Natural killer cell (primary cell): ENCODE data around the gene RTL5. TPM values are rescaled to one million over a fixed set of nuclear protein-coding genes. Genes with fewer than 3 reads are reported as not detected.

ENCODE experiments used
- ATAC-seq, 3 donors: fragments of 150-1000 bp in 2 of 3; fragments of 200-7000 bp in 1 of 3; cut with Tn5 transposase; 1 replicate in 1 of 3; 2 replicates in 2 of 3; pipeline ENCODE4 v1.10.0; 2021; ENCODE audit warnings: mild to moderate bottlenecking in 2 of 3, moderate library complexity in 2 of 3
- DNase-seq, 2 donors: peaks; one replicate each; pipeline versions ENCODE4 v3.0.0 to v3.0.0-alpha.2; 2013 to 2021; ENCODE audit warnings: mixed read lengths in 1 of 2
- H3K27ac ChIP-seq: one replicate; pipeline ENCODE4 v1.5.1; 2013; ENCODE audit warnings: mild to moderate bottlenecking, low read length
- H3K27me3 ChIP-seq: one replicate; pipeline ENCODE4 v1.6.1; 2013; ENCODE audit warnings: low read length; ENCODE audit not compliant: control insufficient read depth, insufficient read depth
- H3K36me3 ChIP-seq: one replicate; pipeline ENCODE4 v1.6.1; 2013; ENCODE audit warnings: low read length; ENCODE audit not compliant: control insufficient read depth, insufficient read depth
- H3K4me1 ChIP-seq: one replicate; pipeline ENCODE4 v1.6.1; 2013; ENCODE audit warnings: low read length; ENCODE audit not compliant: control insufficient read depth, insufficient read depth
- H3K4me3 ChIP-seq: one replicate; pipeline ENCODE4 v1.5.1; 2013; ENCODE audit warnings: low read length
- H3K9me3 ChIP-seq: one replicate; pipeline ENCODE4 v1.6.1; 2013; ENCODE audit warnings: low read length; ENCODE audit not compliant: control insufficient read depth, insufficient read depth
- H3K27ac Mint-ChIP-seq, 2 donors: one replicate each; pipeline ENCODE4 v1.8.0; 2022; ENCODE audit warnings: mild to moderate bottlenecking in 2 of 2, mixed read lengths in 2 of 2, moderate library complexity in 1 of 2
- H3K27me3 Mint-ChIP-seq, 2 donors: one replicate each; pipeline ENCODE4 v1.8.0; 2022; ENCODE audit warnings: low read depth in 2 of 2, mixed read lengths in 2 of 2
- H3K36me3 Mint-ChIP-seq: one replicate; pipeline ENCODE4 v1.8.0; 2022; ENCODE audit warnings: mixed read lengths
- H3K4me1 Mint-ChIP-seq, 2 donors: one replicate each; pipeline ENCODE4 v1.8.0; 2022; ENCODE audit warnings: mixed read lengths in 2 of 2
- H3K4me3 Mint-ChIP-seq: one replicate; pipeline ENCODE4 v1.8.0; 2022; ENCODE audit warnings: mild to moderate bottlenecking, moderate library complexity, mixed read lengths
- H3K9me3 Mint-ChIP-seq, 2 donors: one replicate each; pipeline ENCODE4 v1.8.0; 2022; ENCODE audit warnings: mixed read lengths in 2 of 2
- CTCF ChIP-seq: fragments of 200-600 bp; IDR thresholded peaks from one replicate; pipeline ENCODE4 v1.8.0; 2022; ENCODE audit warnings: antibody characterized with exemption
- WGBS: methylation state at CpG from one replicate; pipeline ENCODE4 v1.1.7; 2013; ENCODE audit warnings: missing lambda C conversion rate; ENCODE audit not compliant: insufficient coverage; 5-methylcytosine and 5-hydroxymethylcytosine counted together
- intact Hi-C: fragments of 100-400 bp; cut with micrococcal nuclease; formaldehyde crosslinking; loops from one replicate; pipeline ENCODE4 v1.14.2; 2022
- total RNA-seq, 4 donors: library from RNA; stranded (reverse); fragments of 120-200 nt in 1 of 4; gene quantifications; one replicate each; pipeline versions ENCODE4 v1.2.3 to v1.2.4, GENCODE V29; 2013 to 2022

The RTL5 gene
- total RNA-seq, 3 donors from 2014 or later (not counting 1 experiment from before 2014, with no cell fraction given), result 1.3 to 1.8 (median 1.7) TPM

- peaks cover 2 to 16% of the 10 kb centered on the region in 2 donors for H3K27me3 Mint-ChIP-seq
- no peak for DNase-seq
- no peaks in the 10 kb centered on the region for H3K36me3 Mint-ChIP-seq
- H3K36me3 ChIP-seq, result no peaks in the 10 kb centered on the region
- no peak for ATAC-seq
- H3K27ac Mint-ChIP-seq, result peak overlapping the region; percentile 89 to 90
- peaks cover 52% of the 10 kb centered on the region for H3K4me1 ChIP-seq
- no peaks in the 10 kb centered on the region for H3K9me3 ChIP-seq
- H3K27ac ChIP-seq, result peak overlapping the region; percentile 85
- no peak overlapping the region for H3K4me3 ChIP-seq
- no peaks in the 10 kb centered on the region for H3K9me3 Mint-ChIP-seq
- H3K4me1 Mint-ChIP-seq, result peaks cover 70% of the 10 kb centered on the region in 2 donors
- H3K27me3 ChIP-seq, result no peaks in the 10 kb centered on the region
- TF ChIP-seq CTCF, result no peak
- H3K4me3 Mint-ChIP-seq, result peak overlapping the region; percentile 79
- intact Hi-C loops, result loop anchor here (1.0 to 2.0 kb wide), 3 partner anchors 16 to 128 kb away; no protein-coding TSS in a partner anchor
- WGBS, result 83% methylated on average over 6 of the region's 6 CpGs
Measured at GRCh38 chrX:72120837-72121236, 10.9 kb downstream of the RTL5 start.

DNA sequence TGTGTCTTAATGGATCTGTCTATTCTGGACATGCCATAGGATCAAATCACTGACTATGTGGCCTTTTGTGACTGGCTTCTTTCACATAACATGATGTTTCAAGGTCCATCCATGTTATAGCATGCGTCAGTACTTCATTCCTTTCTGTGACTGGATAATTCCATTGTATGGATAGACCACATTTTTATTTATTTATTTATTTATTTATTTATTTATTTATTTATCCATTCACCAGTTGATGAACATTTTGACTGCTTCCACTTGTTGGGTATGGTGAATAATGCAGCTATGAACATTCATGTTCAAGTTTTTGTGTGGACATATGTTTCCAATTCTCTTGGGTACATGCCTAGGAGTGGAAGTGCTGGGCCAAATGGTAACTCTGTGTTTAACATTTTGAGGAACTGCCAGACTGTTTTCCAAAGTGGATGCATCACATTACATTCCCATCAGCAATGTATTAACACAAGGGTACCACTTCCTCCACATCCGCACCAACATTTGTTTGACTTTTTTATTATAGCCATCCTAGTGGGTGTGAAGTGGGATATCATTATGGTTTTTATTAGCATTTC is 14.0 kb downstream of the RTL5 start:
- Histone ChIP-seq H3K4me3 (no peak overlapping the region), H3K4me1 (peaks cover 39% of the 10 kb centered on the region), H3K9me3 (no peaks in the 10 kb centered on the region), H3K27ac (no peak overlapping the region), H3K27me3 (no peaks in the 10 kb centered on the region), H3K36me3 (no peaks in the 10 kb centered on the region)
- intact Hi-C loops, result no loop called here
- TF ChIP-seq CTCF, result no peak
- H3K27ac Mint-ChIP-seq, result peak overlapping the region; percentile 19 to 27
- no peaks in the 10 kb centered on the region for H3K36me3 Mint-ChIP-seq
- no peak for ATAC-seq
- no peaks in the 10 kb centered on the region for H3K9me3 Mint-ChIP-seq
- H3K4me3 Mint-ChIP-seq, result no peak overlapping the region
- H3K27me3 Mint-ChIP-seq, result peaks cover 0 to 10% of the 10 kb centered on the region in 2 donors
- no CpG with 5 or more reads among the region's 2 CpGs for WGBS
- peaks cover 48 to 53% of the 10 kb centered on the region in 2 donors for H3K4me1 Mint-ChIP-seq
- DNase-seq, result no peak

GRCh38 chrX:72115380-72115779 is 16.3 kb downstream of the RTL5 start:
- no peak for TF ChIP-seq CTCF
- WGBS, result 90% methylated on average over 4 of the region's 7 CpGs
- Histone ChIP-seq H3K36me3 (no peaks in the 10 kb centered on the region), H3K9me3 (no peaks in the 10 kb centered on the region), H3K4me1 (peaks cover 26% of the 10 kb centered on the region), H3K27ac (no peak overlapping the region), H3K27me3 (no peaks in the 10 kb centered on the region), H3K4me3 (no peak overlapping the region)
- Mint-ChIP-seq H3K27me3 (peaks cover 3 to 10% of the 10 kb centered on the region in 2 donors), H3K27ac (no peak overlapping the region), H3K9me3 (no peaks in the 10 kb centered on the region), H3K36me3 (no peaks in the 10 kb centered on the region), H3K4me3 (no peak overlapping the region), H3K4me1 (peaks cover 31 to 38% of the 10 kb centered on the region in 2 donors)
- ATAC-seq (no peak), DNase-seq (no peak)
- intact Hi-C loops, result no loop called here

GRCh38 chrX:72114807-72115206 is 16.9 kb downstream of the RTL5 start:
- ATAC-seq, result no peak
- no peaks in the 10 kb centered on the region for H3K9me3 Mint-ChIP-seq
- 100% methylated on average over 4 of the region's 4 CpGs for WGBS
- H3K4me1 Mint-ChIP-seq, result peaks cover 26 to 33% of the 10 kb centered on the region in 2 donors
- no peak for TF ChIP-seq CTCF
- Histone ChIP-seq H3K27me3 (no peaks in the 10 kb centered on the region), H3K4me3 (no peak overlapping the region), H3K9me3 (no peaks in the 10 kb centered on the region), H3K27ac (no peak overlapping the region), H3K36me3 (peaks cover 3% of the 10 kb centered on the region), H3K4me1 (peaks cover 31% of the 10 kb centered on the region)
- H3K27ac Mint-ChIP-seq, result no peak overlapping the region
- H3K36me3 Mint-ChIP-seq, result no peaks in the 10 kb centered on the region
- intact Hi-C loops, result no loop called here
- H3K27me3 Mint-ChIP-seq, result peaks cover 3 to 10% of the 10 kb centered on the region in 2 donors
- H3K4me3 Mint-ChIP-seq, result no peak overlapping the region
- no peak for DNase-seq
